ENCODE results near the gene VPS41.

GRCh38 chr7:38828026-38828425, 81.0 kb downstream of the VPS41 start:
- no peak for TF ChIP-seq NR2C1 (IDR thresholded peaks at IDR 0.05)
- TF ChIP-seq, protein P1, sequence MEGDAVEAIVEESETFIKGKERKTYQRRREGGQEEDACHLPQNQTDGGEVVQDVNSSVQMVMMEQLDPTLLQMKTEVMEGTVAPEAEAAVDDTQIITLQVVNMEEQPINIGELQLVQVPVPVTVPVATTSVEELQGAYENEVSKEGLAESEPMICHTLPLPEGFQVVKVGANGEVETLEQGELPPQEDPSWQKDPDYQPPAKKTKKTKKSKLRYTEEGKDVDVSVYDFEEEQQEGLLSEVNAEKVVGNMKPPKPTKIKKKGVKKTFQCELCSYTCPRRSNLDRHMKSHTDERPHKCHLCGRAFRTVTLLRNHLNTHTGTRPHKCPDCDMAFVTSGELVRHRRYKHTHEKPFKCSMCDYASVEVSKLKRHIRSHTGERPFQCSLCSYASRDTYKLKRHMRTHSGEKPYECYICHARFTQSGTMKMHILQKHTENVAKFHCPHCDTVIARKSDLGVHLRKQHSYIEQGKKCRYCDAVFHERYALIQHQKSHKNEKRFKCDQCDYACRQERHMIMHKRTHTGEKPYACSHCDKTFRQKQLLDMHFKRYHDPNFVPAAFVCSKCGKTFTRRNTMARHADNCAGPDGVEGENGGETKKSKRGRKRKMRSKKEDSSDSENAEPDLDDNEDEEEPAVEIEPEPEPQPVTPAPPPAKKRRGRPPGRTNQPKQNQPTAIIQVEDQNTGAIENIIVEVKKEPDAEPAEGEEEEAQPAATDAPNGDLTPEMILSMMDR (IDR thresholded peaks at IDR 0.05 in 2 of 3, conservative IDR thresholded peaks at IDR 0.05 in 1 of 3; ENCODE audit: control insufficient read depth in 2 of 3, extremely low read depth in 1 of 3, insufficient read depth in 1 of 3, low read depth in 3 of 3, low read length in 3 of 3): no peak
- TF ChIP-seq POLR2AphosphoS5 (IDR thresholded peaks at IDR 0.05; ENCODE audit: low read length): no peak
- TF ChIP-seq ZNF274 (IDR thresholded peaks at IDR 0.05; ENCODE audit: insufficient read depth, insufficient read length): no peak
